DND-41 (cell line): ENCODE results near the gene ABCE1.

ENCODE experiments used
- ATAC-seq: fragments of 200-7000 bp; cut with Tn5 transposase; 3 replicates; pipeline ENCODE4 v1.9.1; 2021; ENCODE audit warnings: low read depth; ENCODE audit not compliant: insufficient read depth
- DNase-seq: peaks from one replicate; pipeline ENCODE4 v3.0.0-alpha.2; 2020
- H2AFZ ChIP-seq: 2 replicates; pipeline ENCODE4 v1.6.0; 2012; ENCODE audit warnings: low read depth, low read length
- H3K27ac ChIP-seq: 2 replicates; pipeline ENCODE4 v1.5.1; 2012; ENCODE audit warnings: low read length, inconsistent platforms
- H3K27me3 ChIP-seq: fragments of 200-600 bp; sonication (generic); 2 replicates; pipeline ENCODE4 v1.6.0; 2012; ENCODE audit warnings: low read length, mild to moderate bottlenecking, inconsistent platforms; ENCODE audit not compliant: insufficient read depth, poor library complexity
- H3K36me3 ChIP-seq: 2 replicates; pipeline ENCODE4 v1.5.1; 2012; ENCODE audit warnings: low read length, inconsistent platforms; ENCODE audit not compliant: insufficient read depth
- H3K4me1 ChIP-seq: 2 replicates; pipeline ENCODE4 v1.5.1; 2012; ENCODE audit warnings: mild to moderate bottlenecking, low read length; ENCODE audit not compliant: insufficient read depth
- H3K4me2 ChIP-seq: 2 replicates; pipeline ENCODE4 v1.6.0; 2012; ENCODE audit warnings: mild to moderate bottlenecking, moderate library complexity, low read length, inconsistent platforms; ENCODE audit not compliant: insufficient read depth
- H3K4me3 ChIP-seq, 2 experiments: fragments of 200-600 bp in 1 of 2; shearing (Covaris generic) in 1 of 2; 2 replicates each; pipeline ENCODE4 v1.5.1; 2012 to 2016; ENCODE audit warnings: inconsistent platforms in 2 of 2, low read length in 2 of 2, mild to moderate bottlenecking in 2 of 2, low read depth in 1 of 2, moderate library complexity in 1 of 2
- H3K79me2 ChIP-seq: 2 replicates; pipeline ENCODE4 v1.6.0; 2012; ENCODE audit warnings: low read length, inconsistent platforms; ENCODE audit not compliant: insufficient read depth
- H3K9ac ChIP-seq: 2 replicates; pipeline ENCODE4 v1.6.0; 2012; ENCODE audit warnings: low read depth, mild to moderate bottlenecking, inconsistent platforms, low read length, moderate library complexity
- H3K9me3 ChIP-seq: 2 replicates; pipeline ENCODE4 v1.5.1; 2012; ENCODE audit warnings: low read length, moderate library complexity, mild to moderate bottlenecking, inconsistent platforms; ENCODE audit not compliant: insufficient read depth, severe bottlenecking
- H4K20me1 ChIP-seq: 2 replicates; pipeline ENCODE4 v1.6.0; 2012; ENCODE audit warnings: low read length; ENCODE audit not compliant: insufficient read depth
- CTCF ChIP-seq: IDR thresholded peaks from 2 replicates; pipeline ENCODE4 v1.5.1; 2012; ENCODE audit warnings: borderline replicate concordance, low read length, moderate library complexity, mild to moderate bottlenecking; ENCODE audit not compliant: poor library complexity, severe bottlenecking; ENCODE audit errors: extremely low read depth
- EZH2 ChIP-seq: IDR thresholded peaks from 3 replicates; pipeline ENCODE4 v1.6.1; 2012; ENCODE audit warnings: borderline replicate concordance, low read depth, mild to moderate bottlenecking, moderate library complexity, low read length, inconsistent platforms; ENCODE audit not compliant: severe bottlenecking

ABCE1 gene

DNA sequence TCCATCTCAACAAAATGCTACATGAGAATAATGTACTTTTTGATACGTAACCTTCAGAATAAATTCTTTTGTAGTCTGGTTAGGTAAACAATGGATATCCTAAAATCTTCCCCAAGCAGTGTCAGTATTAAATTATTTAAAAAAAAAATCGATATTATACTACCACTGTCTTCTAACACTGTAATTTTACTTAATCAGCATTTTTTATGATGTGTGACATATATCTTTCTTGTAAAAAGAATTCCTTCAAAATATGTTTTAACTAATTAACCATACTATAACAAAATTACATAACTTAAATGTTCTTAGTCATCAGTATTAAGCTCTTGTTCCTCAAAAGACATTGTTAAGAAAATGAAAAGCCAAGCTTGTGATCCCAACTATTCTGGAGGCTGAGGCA, 69.8 kb downstream of the ABCE1 start:
- H3K4me1 ChIP-seq: no peaks in the 10 kb centered on the region
- no peak for TF ChIP-seq EZH2
- no peak for TF ChIP-seq CTCF
- no peak overlapping the region for H3K9ac ChIP-seq
- H3K36me3 ChIP-seq: peaks cover 71% of the 10 kb centered on the region
- no peaks in the 10 kb centered on the region for H3K9me3 ChIP-seq
- no peak overlapping the region for H3K27ac ChIP-seq
- H3K27me3 ChIP-seq: no peaks in the 10 kb centered on the region
- H3K4me3 ChIP-seq: no peak overlapping the region
- H3K79me2 ChIP-seq: peaks cover 69% of the 10 kb centered on the region
- DNase-seq (no peak), ATAC-seq (no peak)
- no peak overlapping the region for H3K4me2 ChIP-seq
- no peak overlapping the region for H2AFZ ChIP-seq
- H4K20me1 ChIP-seq: peaks cover 19% of the 10 kb centered on the region; the same call in 1 of the 2 replicates

- ATAC-seq: no peak
- no peak overlapping the region for H3K4me3 ChIP-seq
- H3K27me3 ChIP-seq: no peaks in the 10 kb centered on the region
- no peak for DNase-seq
- peaks cover 71% of the 10 kb centered on the region for H3K36me3 ChIP-seq
- H3K9ac ChIP-seq: no peak overlapping the region
- peaks cover 77% of the 10 kb centered on the region for H3K79me2 ChIP-seq
- no peak overlapping the region for H3K4me2 ChIP-seq
- H3K27ac ChIP-seq: no peak overlapping the region
- no peak overlapping the region for H2AFZ ChIP-seq
- TF ChIP-seq CTCF: no peak
- TF ChIP-seq EZH2: no peak
- H4K20me1 ChIP-seq: peaks cover 20% of the 10 kb centered on the region; the same call in 1 of the 2 replicates
- H3K9me3 ChIP-seq: no peaks in the 10 kb centered on the region
- no peaks in the 10 kb centered on the region for H3K4me1 ChIP-seq
Observed at GRCh38 chr4:145168581-145169187, 70.6 kb downstream of the ABCE1 start.

DNA sequence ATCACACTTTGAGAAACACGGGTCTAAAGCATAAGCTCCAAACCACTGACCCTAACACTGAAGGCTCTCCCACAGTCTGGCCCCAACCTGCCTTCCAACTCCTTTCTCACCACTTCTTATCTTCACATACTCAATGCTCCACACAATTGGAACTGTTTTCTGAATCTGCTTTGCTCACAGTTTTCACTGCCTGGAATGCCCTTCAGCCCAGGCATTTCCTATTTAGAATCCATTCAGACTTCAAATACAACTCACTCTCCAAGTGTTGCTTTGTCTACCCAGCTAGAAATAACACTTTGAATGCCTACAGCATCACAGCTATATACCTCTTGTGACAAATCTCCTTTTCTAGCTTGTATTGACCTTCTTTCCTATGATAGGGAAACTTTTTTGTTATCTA, 72.1 kb downstream of the ABCE1 start:
- H3K4me1 ChIP-seq: peaks cover 5% of the 10 kb centered on the region; the same call in 1 of the 2 replicates
- H3K36me3 ChIP-seq: peaks cover 75% of the 10 kb centered on the region
- H3K27ac ChIP-seq: no peak overlapping the region
- no peaks in the 10 kb centered on the region for H3K27me3 ChIP-seq
- TF ChIP-seq CTCF (no peak), EZH2 (no peak)
- no peak overlapping the region for H3K9ac ChIP-seq
- H3K79me2 ChIP-seq: peaks cover 88% of the 10 kb centered on the region
- H3K4me3 ChIP-seq: no peak overlapping the region
- ATAC-seq: no peak
- H4K20me1 ChIP-seq: peaks cover 32% of the 10 kb centered on the region; the same call in 1 of the 2 replicates
- H3K9me3 ChIP-seq: no peaks in the 10 kb centered on the region
- H2AFZ ChIP-seq: no peak overlapping the region
- DNase-seq: no peak
- H3K4me2 ChIP-seq: no peak overlapping the region

GRCh38 chr4:145171911-145172310, 73.8 kb downstream of the ABCE1 start:
- Histone ChIP-seq H3K4me3 (no peak overlapping the region), H3K9me3 (no peaks in the 10 kb centered on the region), H3K27me3 (no peaks in the 10 kb centered on the region), H3K27ac (no peak overlapping the region), H3K79me2 (peaks cover 95% of the 10 kb centered on the region), H2AFZ (no peak overlapping the region), H3K4me2 (no peak overlapping the region), H3K36me3 (peaks cover 73% of the 10 kb centered on the region), H3K4me1 (peaks cover 14% of the 10 kb centered on the region), H4K20me1 (peaks cover 41% of the 10 kb centered on the region), H3K9ac (no peak overlapping the region)
- DNase-seq (no peak), ATAC-seq (no peak)
- no peak for TF ChIP-seq EZH2
- TF ChIP-seq CTCF: no peak
